Measurements from ENCODE around the gene PAOX. TPM values are rescaled to one million over a fixed set of nuclear protein-coding genes. Genes with fewer than 3 reads are reported as not detected.

The PAOX gene
- total RNA-seq, 1 experiment from 2014 or later = not detected

DNA sequence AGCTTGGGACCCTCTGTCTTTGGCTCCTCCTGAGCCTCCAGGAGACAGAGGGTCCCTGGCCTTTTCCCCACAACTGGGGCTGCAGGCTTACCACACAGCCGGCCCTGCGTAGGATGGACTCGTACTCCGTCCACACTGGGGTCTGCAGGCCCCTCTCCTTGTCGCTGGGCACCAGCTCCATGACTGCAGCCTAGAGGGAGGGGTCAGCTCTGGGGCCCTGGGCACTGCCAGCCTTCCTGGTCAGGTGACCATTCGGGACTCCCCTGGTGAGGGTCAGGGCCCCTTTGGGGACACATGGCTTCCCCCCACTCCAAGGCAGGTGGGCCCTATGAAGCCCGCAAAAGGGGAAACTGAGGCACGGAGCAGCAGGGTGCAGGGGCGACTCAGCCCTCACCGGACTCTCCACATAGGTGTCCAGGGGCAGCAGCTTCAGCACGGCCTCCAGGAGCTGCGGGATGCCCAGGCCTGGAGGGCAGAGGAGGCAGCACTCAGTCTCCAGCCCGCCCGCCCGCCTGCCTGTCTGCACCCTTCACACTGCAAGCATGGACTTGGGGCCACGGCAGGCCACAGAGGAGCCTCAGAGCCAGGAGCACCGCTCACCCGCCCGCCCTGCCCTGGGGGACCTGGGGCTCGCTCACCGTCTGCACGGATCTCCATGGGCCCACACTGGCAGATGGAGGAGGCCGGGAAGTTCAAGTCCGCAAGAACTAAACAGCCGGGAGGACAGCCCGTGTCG lies 22.3 kb upstream of the PAOX start:
- DNase-seq = no peak
- Histone ChIP-seq H3K4me3 (no peak overlapping the region), H3K27me3 (no peaks in the 10 kb centered on the region), H3K9me3 (replicated peaks) (no peaks in the 10 kb centered on the region), H3K36me3 (no peaks in the 10 kb centered on the region), H3K4me1 (no peaks in the 10 kb centered on the region), H3K27ac (no peak overlapping the region)

DNA sequence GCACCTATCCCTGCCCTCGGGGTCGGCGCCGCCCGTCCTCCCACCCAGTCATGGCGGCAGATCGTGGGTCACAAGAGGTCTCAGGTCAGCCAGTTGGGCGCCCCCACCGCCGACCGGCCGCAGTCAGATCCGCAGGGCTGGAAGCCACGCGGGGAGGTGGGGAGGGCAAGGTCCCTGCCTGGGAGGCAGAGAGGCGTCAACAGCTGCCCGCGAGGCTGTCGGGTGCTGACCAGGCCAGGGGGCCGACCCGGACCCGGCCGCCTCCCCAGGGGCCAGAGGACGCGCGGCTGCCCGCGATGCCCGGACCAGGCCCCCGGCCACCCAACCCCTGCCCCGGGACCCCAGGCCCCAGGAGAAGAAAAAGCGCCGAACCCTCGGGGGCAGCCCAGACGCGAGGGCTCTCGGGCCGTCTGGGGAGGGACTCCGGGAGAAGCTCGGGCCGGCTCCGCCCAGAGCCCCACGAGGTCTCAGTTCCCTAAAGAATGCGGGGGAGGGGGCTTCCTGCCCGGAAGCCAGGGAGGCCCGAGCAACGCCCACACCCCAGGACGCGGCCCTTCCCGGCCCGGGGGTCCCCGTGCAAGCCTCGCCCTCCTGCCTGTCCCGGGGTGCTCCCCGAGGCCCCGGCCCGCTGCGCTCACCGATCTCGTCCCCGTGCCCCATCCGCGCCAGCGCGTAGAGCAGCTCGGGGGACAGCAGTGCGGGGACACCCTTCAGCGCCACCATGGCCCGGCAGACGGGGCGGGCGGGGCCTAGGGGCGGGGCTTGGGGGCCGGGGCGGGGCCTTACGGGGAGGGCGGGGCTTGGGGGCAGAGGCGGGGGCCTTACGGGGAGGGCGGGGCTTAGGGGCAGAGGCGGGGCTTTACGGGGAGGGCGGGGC lies 21.5 kb upstream of the PAOX start, which contains the start of gene FUOM:
Gene FUOM (minus strand): TSS at position 735 of the 877 bp plus-strand sequence. CDS start 12 bp downstream, at position 723.
- H3K4me3 ChIP-seq = no peak within 1 kb of the TSS
- no peaks in the 10 kb centered on the region for H3K9me3 ChIP-seq (replicated peaks)
- no peak for DNase-seq
- no peaks in the 10 kb centered on the region for H3K27me3 ChIP-seq
- no peak within 1 kb of the TSS for H3K27ac ChIP-seq
- H3K4me1 ChIP-seq = no peaks in the 10 kb centered on the region
- H3K36me3 ChIP-seq = no peaks in the 10 kb centered on the region

- Histone ChIP-seq H3K9me3 (replicated peaks) (no peaks in the 10 kb centered on the region), H3K27ac (no peak overlapping the region), H3K27me3 (no peaks in the 10 kb centered on the region), H3K4me3 (no peak overlapping the region), H3K4me1 (no peaks in the 10 kb centered on the region), H3K36me3 (no peaks in the 10 kb centered on the region)
- DNase-seq = no peak
Observed at GRCh38 chr10:133358162-133358924, 20.7 kb upstream of the PAOX start.

- no peak for DNase-seq
- H3K36me3 ChIP-seq = no peaks in the 10 kb centered on the region
- no peaks in the 10 kb centered on the region for H3K4me1 ChIP-seq
- H3K27ac ChIP-seq = no peak overlapping the region
- H3K4me3 ChIP-seq = no peak overlapping the region
- H3K27me3 ChIP-seq = no peaks in the 10 kb centered on the region
- no peaks in the 10 kb centered on the region for H3K9me3 ChIP-seq (replicated peaks)
Observed at GRCh38 chr10:133358925-133359310, 20.1 kb upstream of the PAOX start.

DNA sequence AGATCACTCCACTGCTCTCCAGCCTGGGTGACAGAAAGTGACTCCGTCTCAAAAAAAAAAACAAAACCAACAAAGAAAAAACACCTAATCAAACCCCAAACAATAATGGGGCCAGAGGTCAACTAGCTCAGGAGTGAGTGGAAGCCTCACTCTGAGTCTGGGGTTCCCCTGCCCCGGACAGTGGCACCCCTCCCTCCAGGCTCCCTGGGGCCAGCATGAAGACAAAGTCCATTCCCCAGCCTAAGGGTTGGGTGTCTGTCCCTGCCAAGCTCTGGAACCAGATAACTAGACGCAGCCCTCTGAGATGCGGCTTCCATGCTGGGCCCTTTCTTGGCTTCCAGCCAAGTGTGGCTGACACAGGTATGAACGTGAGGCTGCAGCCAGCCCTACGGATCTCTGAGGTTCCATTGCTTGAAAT lies 19.5 kb upstream of the PAOX start:
- Histone ChIP-seq H3K9me3 (replicated peaks) (no peaks in the 10 kb centered on the region), H3K27ac (no peak overlapping the region), H3K4me1 (no peaks in the 10 kb centered on the region), H3K27me3 (no peaks in the 10 kb centered on the region), H3K4me3 (no peak overlapping the region), H3K36me3 (no peaks in the 10 kb centered on the region)
- DNase-seq = no peak

DNA sequence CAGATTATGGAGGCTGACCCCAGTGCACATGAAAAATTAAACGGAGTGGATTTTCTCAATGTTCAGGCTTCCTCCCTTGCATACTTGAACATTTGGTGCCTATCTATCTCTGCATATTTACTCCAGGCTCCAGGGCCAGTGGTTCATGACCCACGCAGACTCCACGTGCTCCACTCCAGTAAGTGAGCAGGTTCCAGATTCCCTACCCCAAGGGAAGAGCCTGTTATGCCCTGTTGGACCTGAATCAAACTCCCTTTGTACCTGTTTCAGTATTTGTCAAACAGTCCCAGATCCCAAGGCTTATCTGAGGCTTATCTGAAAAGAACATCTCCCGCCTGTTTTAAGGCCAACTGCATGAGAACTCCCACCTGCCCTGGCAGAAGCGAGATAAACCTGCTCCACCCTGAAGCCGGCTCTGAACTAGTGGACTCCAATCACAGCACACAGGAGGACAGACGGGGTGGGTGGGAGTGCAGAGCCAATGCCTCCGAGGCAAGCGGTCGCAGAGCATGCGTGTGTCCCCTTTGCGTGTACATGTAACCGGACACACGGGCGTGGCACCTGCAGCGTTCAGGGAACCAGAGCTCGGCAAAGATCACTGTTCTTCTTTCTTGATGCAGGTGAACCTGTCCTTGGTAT lies 19.0 kb upstream of the PAOX start:
- no peaks in the 10 kb centered on the region for H3K27me3 ChIP-seq
- no peaks in the 10 kb centered on the region for H3K36me3 ChIP-seq
- no peaks in the 10 kb centered on the region for H3K9me3 ChIP-seq (replicated peaks)
- no peaks in the 10 kb centered on the region for H3K4me1 ChIP-seq
- H3K27ac ChIP-seq = no peak overlapping the region
- H3K4me3 ChIP-seq = no peak overlapping the region
- no peak for DNase-seq

DNA sequence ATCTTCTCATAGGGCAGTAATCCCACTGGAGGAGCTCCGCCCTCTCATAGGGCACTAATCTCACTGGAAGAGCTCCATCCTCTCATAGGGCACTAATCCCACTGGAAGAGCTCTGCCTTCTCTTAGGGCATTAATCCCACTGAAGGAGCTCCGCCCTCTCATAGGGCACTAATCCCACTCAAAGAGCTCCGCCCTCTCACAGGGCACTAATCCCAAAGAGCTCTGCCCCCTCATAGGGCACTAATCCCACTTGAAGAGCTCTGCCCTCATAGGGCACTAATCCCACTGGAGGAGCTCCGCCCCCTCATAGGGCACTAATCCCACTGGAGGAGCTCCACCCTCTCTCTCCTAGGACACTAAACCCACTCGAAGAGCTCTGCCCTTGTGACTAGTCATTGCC lies 17.8 kb upstream of the PAOX start:
- no peak for DNase-seq
- Histone ChIP-seq H3K36me3 (no peaks in the 10 kb centered on the region), H3K27ac (no peak overlapping the region), H3K4me1 (no peaks in the 10 kb centered on the region), H3K27me3 (no peaks in the 10 kb centered on the region), H3K9me3 (replicated peaks) (no peaks in the 10 kb centered on the region), H3K4me3 (no peak overlapping the region)

DNA sequence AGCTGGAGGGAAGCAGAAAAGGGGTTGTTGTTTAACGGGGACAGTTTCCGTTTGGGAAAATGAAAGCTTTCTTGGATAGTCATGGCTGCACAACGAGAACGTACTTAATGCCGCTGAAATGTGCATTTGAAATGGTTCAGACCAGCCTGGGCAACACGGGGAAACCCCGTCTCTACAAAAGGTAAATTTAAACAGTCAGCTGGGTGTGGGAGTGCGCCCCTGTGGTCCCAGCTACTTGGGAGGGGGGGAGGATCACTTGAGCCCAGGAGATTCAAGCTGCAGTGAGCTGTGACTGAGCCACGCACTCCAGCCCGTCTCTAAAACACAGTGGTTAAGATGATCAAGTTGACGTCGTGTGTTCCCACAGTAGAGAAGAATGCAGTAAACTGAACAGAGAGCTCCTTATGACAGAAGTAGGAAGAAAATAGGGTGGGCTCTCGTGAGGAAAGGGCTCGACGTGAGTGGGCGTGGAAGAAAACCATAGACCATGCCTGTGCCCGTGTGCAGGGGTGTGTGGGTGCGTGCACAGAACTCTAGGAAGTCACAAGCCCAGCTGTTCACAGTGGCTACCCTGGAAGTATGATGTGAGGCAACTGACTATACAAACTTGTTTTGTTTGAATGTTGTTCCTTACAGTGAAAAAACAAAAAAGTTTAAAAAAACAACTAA lies 17.2 kb upstream of the PAOX start:
- Histone ChIP-seq H3K4me1 (no peaks in the 10 kb centered on the region), H3K27ac (no peak overlapping the region), H3K4me3 (no peak overlapping the region), H3K36me3 (no peaks in the 10 kb centered on the region), H3K9me3 (replicated peaks) (no peaks in the 10 kb centered on the region), H3K27me3 (no peaks in the 10 kb centered on the region)
- DNase-seq = no peak

DNA sequence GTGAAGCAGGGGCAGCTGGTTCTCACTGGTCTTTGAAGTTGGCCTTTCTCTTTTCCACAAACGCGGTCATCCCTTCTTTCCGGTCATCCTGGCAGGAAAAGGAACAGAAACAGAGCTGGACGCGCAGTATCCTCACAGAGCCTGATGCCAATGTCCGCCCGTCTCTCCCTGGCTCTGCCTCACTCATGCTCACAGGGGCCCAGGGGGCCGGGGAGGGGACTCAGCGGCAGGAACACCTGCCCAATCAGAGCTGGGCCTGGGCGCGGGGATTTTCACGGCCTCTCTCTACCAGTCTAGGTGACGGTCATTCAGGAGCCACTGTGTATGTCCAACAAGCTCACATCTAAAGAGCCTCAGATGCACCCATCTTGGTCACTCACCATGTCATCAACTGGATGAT lies 16.2 kb upstream of the PAOX start:
- no peaks in the 10 kb centered on the region for H3K36me3 ChIP-seq
- no peak overlapping the region for H3K27ac ChIP-seq
- no peaks in the 10 kb centered on the region for H3K27me3 ChIP-seq
- H3K4me3 ChIP-seq = no peak overlapping the region
- no peak for DNase-seq
- no peaks in the 10 kb centered on the region for H3K4me1 ChIP-seq
- H3K9me3 ChIP-seq (replicated peaks) = no peaks in the 10 kb centered on the region

DNA sequence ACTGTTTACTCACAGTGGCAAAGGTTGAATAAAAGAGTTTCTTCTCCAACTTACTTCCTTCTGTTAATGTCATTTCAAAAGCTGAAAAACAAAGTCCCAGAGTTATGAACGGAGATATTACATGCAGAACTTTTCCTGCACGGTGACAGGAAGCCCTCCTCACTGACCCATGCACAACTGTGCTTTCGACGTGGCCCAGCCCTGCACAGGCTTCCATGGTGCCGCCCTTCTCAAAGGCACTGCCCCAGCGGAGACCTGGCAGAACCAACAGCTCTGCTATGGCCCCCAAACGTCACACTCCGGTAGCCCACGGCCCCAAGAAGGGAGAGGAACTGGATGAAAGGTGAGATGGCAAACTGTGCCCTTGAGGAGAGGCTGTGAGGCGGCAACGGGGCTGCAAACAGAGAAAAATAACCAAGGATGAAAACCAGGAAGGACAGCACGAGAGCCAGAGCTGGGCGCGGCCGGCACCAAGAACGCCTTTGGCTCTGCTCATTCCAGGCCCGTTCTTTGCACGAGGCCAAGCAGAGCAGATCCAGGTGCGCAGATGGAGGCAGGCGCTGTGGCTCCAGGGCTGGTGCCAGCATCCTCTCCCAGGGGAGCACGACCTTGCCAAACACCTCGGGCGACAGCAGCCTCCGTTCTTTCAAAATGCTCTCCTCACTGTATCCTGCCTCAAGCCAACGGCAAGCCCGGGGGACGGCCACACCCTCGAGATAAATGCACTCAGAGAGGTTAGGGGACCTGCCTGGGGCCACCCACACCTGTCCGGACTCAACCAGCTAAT lies 14.2 kb upstream of the PAOX start:
- H3K27me3 ChIP-seq = no peaks in the 10 kb centered on the region
- H3K4me3 ChIP-seq = no peak overlapping the region
- no peaks in the 10 kb centered on the region for H3K4me1 ChIP-seq
- no peak for DNase-seq
- H3K9me3 ChIP-seq (replicated peaks) = no peaks in the 10 kb centered on the region
- peaks cover 3% of the 10 kb centered on the region; the same call in 1 of the 2 replicates for H3K36me3 ChIP-seq
- H3K27ac ChIP-seq = no peak overlapping the region

- Histone ChIP-seq H3K4me3 (no peak overlapping the region), H3K27me3 (no peaks in the 10 kb centered on the region), H3K36me3 (peaks cover 3% of the 10 kb centered on the region; the same call in 1 of the 2 replicates), H3K4me1 (no peaks in the 10 kb centered on the region), H3K9me3 (replicated peaks) (no peaks in the 10 kb centered on the region), H3K27ac (no peak overlapping the region)
- DNase-seq = no peak
Observed at GRCh38 chr10:133365461-133366129, 13.5 kb upstream of the PAOX start.

GRCh38 chr10:133366130-133366478 lies 13.0 kb upstream of the PAOX start:
- Histone ChIP-seq H3K4me1 (no peaks in the 10 kb centered on the region), H3K4me3 (no peak overlapping the region), H3K27me3 (no peaks in the 10 kb centered on the region), H3K36me3 (peaks cover 3% of the 10 kb centered on the region; the same call in 1 of the 2 replicates), H3K27ac (no peak overlapping the region), H3K9me3 (replicated peaks) (no peaks in the 10 kb centered on the region)
- no peak for DNase-seq

DNA sequence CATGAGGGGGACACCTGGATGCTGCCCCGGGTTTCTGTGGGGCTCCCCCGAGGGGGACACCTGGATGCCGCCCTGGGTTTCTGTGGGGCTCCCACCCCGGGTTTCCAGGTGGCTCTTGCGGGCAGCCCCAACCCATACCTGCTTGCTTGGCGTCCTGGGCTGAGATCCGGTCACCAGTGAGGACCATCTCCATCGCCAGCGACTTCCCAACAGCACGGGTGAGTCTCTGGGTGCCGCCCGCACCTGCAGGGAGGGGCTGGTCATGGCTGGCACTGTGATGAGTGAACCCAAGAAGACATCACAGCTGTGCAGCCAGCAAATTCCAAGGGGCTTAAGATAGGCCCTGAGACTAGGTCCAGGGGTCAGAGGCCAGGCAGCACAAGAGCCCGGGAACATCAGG lies 12.3 kb upstream of the PAOX start:
- Histone ChIP-seq H3K27ac (no peak overlapping the region), H3K4me3 (no peak overlapping the region), H3K36me3 (peaks cover 3% of the 10 kb centered on the region; the same call in 1 of the 2 replicates), H3K4me1 (no peaks in the 10 kb centered on the region), H3K27me3 (no peaks in the 10 kb centered on the region), H3K9me3 (replicated peaks) (no peaks in the 10 kb centered on the region)
- no peak for DNase-seq
